Stimulated activated CD8-positive, alpha-beta memory T cell treated with anti-CD3 and anti-CD28 coated beads, Interleukin-7, amount 100 ng/mL, for 4 hours (primary cell): ENCODE results near the gene NUDT14.

Source experiments
- DNase-seq, 2 donors: peaks; one replicate each; pipeline ENCODE4 v3.0.0-alpha.2; 2020; ENCODE audit warnings: low read depth in 2 of 2

Gene NUDT14

DNA sequence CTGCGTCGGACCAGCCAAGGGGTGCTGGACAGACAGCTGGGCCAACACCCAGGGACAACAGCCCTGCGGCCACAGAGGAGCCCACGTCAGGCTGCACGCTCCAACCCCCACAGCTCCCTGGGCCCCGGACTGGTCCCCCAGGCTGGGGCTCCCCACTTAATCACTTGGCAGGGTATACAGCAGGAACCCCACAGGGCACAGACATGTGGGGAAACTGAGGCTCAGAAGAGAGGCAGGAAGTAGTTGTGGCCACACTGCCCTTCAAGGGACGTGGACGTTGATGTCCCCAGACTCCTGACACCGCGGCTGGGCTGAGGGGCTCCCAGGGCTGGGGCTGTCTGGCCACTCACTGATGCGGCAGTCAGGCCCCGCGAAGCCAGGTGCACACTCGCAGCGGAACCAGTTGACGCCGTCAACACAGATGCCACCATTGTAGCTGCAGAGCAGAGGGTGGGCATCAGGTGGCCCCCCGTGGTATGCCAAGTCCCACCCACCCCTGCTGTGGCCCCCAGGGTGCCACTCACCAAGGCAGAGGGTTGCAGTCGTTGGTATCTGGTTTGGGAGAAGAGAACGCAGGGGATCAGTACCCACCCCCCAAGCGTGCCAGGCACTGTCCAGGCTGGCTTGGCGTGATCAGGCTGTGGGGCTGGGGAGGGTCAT is 34.0 kb downstream of the NUDT14 start:
- DNase-seq = no peak

DNA sequence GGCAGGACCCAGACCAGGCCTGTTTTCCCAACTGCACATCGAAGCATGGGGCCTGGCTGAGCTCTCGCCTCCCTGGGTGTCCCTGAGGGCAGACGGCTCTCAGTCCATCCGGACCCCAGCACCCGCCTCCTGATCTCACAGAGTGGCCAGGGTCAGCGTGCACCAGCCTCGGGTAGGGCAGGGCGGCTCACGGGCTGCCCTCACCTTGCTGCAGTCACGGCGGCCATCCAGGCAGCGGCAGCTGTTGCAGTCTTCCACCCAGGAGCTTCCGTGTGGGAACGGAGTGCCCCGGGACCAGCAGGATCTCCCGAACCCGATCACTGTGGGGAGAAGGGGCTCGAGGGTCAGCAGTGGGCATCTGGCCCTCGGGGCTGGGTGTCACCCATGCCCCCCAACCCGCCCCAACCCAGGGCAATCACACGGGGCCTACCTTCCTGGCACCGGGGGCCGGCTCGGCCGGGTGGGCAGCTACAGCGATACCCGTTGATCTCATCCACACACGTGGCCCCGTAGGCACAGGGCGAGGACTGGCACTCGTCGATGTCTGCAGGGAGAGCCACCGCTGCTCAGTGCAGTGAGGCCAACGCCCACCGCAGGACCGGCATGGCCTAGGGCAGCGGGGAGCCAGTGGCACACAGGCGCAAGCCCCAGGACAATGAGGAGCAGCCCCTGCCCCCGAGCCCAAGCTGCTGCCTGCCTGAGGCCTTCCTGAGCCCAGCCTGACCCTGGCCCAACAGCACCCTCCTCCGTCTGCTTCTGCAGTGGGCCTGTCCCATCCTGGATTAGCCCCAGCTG is 34.7 kb downstream of the NUDT14 start:
- no peak for DNase-seq

DNA sequence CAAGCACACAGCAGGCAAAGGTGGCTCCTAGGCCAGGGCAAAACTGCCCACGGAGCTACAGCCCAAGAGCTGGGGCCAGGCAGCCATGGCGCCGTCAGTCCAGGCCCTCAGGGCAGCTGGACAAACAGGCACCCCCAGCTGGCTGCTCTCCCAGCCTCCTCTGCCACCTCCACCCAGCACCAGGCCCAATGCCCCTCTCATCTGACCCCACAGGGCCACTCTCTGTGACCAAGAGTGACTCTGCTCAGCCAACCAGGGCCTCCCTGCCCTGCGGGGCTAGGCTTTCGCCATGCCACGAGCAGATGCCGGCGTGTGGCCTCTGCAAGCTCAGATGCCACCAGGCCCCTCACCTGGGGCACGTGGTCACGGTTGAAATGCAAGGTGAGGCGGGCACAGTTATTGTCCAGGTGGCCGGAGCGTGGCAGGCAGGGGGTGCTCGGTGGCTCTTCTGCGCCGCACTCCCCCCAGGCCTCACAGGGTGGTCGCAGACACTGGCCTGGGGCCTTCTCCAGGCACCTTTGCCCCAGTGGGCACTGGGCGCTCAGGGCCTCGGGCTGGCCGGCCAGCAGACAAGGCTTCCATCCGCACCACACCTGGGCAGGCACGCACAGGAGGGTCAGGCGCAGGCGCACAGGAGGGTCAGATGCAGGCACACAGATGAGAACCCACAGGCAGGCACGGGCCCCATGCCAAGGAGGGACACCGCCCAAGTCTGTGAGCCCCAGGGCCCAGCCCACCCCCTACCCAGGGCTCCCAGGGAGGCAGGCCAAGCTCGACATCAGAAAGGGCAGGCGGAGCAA is 35.5 kb downstream of the NUDT14 start:
- DNase-seq = no peak

DNA sequence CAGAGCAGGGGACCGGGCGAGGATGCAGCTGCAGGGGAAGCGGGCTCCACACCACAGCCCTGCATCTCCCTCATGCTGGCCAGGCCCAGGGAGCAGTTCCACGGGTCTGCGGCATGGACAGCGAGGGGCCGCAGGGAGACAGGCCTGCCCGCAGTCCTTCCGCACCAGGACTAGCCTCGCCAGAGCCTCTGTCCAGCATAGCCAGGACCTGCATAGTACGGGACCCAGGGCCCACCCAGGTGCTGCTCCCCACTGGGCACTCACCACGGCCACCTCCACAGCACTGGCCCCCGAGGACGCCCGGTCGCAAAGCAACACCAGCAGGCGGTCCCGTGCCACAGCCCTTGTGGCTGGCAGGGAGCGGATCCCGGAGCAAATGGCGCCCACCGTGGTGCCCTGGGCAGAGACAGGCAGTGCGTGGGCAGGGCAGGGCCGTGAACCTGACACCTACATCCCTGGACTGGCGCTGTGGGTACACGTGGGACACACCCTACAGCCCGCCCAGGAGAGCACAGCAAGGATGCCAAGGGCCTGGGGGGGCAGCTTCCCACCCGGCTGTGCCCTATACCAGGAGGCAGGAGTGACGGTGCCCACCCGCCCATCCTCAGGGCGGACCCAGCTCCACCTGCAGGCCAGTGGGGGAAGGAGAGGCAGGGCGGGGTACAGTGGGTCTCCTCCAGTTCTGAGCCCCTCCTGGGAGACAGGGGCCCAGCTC is 36.3 kb downstream of the NUDT14 start:
- DNase-seq = no peak

DNA sequence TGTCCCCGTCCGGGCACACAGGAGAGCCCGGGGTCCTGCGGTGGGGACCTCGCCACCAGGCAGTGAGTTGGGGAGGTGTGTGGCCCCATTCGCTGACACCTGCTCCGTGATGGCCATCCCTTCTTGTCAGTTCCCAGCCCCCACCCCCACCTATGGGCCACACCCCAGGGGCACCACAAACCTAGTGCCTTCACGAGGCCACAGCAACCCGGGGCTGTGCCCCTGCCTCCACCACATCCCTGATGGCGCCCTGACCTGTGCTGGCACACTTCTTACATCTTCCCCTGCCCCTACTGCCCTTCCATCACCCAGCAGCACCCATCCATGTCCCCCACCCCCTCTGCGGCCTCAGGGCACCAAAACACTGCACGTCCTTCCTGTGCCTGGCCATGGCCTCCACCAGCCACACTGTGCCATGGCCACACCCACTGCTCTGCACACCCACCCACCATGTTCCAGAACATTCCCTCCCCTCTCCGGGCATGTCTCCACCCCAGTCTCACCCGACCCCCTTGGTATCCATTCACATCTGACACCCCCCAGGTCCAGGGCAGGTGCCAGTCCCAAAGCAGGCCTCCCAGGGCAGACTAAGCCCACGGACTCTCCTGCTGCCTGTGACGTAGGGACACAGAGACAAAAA is 37.0 kb downstream of the NUDT14 start:
- DNase-seq = no peak

DNA sequence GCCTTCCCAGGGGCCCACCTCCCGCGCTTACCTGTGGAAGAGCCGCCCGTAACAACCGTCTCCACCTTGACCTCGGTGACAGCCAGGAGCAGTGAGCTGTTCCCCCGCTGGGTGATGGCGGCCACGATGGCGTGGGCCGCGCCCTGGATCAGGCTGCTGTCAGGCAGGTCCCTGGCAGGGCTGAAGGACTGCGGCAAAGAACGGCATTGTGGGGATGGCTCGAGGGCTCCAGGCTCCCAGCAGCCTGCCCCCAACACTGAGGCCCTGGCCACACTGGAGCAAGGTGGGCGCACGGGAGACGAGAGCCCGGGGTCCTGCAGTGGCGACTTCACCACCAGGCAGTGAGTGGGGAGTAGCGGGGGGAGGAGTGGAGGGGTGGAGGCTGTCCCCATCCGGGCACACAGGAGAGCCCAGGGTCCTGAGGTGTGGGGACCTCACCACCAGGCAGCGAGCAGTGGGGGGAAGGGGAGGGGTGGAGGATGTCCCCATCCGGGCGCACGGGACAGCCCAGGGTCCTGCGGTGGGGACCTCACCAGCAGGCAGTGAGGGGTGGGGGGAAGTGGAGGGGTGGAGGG is 37.6 kb downstream of the NUDT14 start:
- no peak for DNase-seq

DNA sequence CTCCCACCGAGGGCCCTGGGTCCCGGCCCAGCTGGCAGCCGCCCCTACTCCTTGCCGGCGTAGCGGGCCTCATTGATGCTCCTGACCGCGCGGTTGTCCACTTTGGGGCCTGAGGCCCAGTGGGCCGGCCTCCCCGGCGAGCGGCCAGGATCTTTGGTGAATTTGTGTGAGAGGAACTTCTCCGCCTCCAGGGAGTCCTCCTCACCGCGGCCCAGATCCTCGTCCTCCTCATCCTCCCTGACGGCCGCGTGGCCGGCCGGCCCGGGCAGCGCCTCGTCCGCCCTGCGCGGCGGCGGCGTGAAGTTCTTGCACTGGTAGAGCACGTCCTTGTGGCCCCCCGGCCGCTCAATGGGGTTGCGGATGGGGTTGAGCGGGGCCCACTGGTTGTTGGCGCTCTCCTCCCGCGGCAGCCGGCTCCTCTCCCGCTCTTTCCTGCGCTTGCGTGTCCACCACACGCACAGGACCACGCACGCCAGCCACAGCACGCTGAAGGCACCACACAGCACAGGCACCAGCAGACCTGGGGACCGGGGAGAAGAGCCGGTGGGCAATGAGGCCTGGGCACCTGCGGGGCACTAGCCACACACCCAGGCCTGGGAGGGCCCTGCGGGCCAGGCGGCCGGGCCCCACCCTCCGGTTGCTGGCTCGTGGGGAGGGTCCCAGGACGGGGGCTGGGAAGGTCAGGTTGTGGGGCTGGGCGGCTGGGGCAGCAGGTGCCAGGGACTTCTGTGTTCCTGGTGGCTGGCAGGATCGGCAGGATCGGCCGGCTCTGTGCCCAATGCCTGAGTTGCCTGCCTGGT is 38.3 kb downstream of the NUDT14 start:
- no peak for DNase-seq

DNA sequence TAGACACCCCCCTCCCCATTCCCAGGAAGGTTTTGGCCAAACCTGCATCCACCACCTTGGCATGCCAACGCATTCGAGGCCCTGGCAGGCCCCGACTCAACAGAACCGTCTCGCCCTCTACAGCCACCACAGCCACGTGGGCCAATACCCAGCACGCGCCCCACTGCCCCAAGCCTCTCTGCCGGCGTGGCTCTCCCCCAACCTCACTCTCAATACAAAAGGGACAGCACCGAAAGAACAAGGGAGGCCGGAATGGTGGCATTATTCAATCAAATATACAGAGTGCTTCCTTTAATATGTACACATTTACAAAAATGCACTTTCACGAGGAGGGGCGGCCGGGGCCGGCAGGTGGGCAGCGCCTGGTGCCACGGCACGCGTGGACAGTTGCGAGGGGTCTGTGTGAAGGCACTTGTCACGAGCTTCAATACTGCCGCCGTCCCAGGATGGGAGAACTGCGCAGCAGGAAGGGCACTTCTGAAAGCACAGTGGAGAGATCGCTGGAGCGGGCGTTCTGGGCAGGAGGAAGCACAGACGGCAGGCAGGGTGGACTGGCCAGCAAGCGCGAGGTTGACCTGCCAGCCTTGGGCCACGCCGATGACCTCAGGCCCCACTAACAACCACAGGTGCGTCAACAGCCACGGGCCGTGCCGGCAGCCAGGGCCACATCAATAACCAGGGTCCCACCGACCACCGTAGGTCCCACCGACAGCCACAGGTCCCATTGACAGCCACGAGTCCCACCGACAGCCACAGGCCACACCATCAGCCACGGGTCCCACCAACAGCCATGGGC is 39.4 kb downstream of the NUDT14 start:
- DNase-seq = no peak

DNA sequence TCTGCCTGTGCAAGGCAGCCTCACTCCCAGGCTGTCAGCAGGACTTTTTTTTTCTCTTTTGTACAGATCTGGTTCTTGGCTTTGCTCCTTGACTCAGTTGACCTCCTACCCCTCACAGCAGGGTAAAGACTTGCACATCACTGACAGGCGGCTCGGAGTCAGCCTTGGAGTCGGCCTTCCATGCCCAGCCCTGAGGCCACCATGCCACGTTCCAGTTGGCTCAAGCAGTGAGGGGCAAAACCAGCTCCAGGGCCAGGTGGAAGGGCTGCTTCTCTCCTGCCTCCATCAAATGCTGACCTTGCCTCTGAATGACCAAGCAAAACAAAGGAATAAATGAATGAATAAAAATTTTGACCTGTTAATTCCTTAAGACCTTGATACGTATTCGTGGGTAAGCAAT is 40.1 kb downstream of the NUDT14 start:
- DNase-seq = no peak

DNA sequence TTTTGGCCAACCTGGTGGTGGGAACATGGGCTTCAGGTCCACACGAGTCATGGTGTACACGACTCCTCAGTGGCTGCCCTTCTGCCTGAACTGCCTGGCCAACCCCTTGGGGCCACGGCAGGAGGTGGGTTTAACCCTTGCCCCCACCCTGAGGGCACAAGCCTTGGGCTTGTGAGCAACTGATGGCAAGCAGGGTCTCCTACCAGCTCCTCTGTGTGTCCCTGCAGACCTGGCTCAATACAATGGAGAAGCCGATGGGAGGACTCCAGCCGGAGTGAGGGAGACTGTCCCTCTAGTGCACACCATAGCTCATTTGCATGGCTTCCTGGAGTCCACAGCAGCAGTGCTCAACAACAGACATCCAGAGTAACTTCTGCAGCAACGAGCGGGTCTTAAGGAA is 40.5 kb downstream of the NUDT14 start:
- no peak for DNase-seq

DNA sequence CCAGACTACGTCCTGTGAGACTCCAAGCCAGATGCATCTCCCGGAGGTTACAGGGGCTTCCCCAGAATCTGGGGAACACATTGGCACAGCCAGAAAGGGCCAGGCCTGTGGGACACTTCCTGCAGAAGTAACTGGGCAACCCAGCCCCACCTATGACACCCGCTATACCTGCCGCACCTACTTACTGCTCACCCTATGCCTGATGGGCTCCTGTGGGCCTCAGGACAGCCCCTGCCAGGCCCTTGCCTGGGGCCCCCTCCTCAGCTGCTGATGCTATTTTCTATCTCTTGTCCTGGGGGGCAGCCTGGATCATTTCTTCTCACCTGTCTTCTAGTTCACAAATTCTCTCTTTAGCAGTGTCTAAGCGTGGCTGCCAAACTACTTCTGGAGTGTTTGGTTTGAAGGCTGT is 41.3 kb downstream of the NUDT14 start:
- DNase-seq = no peak

DNA sequence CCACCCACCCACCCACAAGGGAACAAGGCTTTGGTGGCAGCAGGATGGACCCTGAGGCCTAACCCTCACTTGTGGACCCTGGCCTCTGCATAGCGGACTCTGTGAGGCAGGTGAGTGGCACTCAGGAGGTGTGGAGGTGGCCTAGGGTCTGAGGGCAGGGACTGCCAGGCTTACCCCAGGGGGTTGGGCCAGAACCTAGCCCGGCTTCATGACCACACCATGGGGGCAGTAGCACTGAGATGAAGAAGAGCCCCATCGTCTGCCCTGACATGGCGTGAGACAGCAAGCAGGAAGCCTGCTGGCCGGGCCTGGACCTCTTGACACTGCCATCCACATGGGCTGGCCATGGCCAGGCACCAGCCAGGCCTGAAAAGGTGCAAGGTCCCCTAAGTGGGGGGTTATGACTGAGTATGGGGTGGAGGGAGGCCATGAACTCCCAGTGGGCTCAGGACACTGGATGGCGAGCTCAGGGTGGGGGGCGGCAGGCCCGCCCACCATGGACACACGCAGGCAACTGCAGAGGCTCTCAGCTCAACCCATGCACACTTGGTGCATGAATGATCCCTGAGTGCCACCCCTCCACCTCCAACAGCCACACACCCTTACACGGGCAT is 41.8 kb downstream of the NUDT14 start:
- DNase-seq = no peak

DNA sequence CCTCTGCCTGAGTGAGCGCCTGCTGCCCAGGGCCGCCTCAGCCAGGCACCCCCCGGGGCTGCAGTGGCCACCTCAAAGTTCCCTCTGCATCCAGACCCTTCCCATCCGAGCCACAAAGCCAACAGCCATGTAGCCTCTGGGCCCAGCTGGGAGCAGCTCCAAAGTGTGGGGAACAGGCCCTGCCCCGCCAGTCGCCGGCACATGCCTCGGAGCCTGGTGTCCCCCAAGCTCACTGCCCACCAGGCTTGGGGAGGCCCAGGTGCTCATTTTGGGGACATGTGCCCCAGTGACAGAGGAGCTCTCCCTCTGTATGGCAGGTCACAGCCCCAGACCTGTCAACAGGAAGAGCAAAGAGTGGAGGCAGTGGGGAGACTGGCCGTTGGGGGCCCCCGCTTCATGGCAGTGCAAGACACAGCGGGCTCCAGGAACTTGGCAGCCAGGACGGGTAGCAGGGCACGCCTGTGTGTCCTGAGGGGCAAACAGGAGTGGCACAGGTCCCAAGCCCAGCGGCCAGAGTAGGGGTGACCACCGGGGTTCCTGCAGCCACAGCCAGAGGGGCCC is 42.5 kb downstream of the NUDT14 start:
- no peak for DNase-seq

DNA sequence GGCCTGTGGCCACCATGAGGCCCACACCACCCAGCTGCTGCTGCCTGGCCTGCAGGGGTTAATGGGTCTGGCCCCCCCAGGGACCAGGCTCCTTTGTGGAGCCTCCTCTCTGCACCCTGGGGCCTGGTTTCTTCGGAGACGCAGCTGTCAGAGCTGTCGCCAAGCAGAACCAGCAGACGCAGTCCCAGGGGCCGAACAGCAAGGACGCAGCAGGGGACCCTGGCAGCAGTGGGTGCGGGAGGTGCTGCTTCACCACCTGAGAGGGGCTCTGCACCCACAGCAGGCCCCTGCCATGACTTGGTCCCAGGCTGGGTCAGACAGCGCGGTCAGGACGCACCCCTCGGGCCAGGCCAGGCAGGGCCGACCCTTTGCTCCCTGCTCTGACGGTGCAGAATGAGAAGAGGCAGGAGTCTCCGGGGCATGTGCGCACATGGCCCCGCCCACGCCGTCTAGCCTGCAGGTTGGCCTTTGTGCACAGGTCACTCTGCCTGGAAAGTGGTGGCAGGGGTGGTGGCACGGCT is 43.0 kb downstream of the NUDT14 start:
- no peak for DNase-seq

DNA sequence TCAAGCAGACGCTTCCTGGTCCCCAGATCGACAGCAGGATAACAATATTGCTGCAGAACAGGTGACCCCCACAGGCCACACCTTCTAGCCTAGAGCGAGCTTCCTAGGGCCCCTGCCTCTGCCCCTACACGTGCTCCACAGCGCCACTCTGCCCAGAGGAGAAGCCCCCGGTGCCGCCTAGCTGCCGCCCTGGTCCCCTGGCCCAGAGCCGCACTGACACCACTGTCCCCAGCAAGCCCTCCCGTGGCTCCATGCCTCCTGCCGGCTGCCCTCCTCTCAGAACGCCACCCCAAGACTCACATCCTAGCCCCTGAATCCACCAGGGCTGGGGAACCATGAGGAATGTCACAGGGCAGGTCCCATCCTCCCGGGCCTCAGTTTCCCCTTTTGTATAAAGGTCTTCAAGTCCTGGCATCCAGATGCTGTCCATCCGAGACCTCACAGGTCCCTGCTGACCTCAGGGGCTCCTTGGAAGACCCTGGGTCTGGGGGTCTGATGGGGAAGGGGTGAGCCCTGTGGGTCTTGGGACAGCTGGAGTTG is 43.6 kb downstream of the NUDT14 start:
- DNase-seq = no peak

DNA sequence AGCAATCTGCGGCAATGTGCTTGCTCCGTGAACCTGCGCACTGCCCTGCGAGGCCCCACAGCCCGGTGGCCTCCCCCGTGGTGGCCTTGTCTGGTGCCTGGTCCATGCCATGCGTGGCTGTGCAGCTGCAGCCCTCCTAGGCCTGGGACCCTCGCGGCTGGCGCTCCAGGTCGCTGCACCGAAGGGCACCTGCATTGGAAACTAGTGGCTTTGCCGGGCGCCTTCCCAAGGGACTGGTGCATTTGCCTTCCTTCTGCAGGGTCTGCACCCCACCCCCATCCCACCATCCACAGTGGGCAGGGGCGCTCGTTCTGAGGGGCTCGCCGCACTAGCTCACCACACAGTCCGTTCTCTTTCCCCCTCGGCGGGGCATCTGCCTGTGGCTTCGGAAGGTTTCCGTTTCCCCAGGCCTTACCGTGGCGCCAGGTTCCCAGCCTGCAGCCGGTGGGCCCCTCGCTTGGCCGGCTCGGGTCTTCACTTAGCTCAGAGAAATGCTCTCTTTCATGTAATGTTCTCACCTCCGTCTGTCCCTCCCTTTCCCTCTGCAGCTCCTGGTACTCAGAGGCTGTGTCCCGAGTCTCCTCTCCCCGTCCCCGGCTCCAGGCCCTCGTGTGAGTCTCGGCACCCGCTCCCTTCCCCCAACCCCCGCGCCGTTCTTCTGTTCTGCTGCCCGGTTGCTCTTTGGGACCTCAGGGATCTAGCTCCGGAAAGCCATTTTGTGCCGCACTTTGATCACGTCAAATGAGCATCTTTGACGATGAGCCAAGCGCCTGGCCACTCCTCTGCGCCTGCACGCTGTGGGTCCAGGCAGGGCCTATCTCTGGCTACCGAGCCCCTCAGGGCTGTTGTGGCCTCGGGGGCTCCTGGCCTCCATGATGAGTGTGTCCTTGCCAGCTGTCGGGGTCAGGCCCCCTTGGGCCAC is 44.5 kb downstream of the NUDT14 start:
- no peak for DNase-seq
